ENCODE measurements around the gene HRK.

Gene HRK

GRCh38 chr12:116897476-116897875 is 16.2 kb upstream of the HRK start:
- DNase-seq (ENCODE audit: low read depth) = no peak

DNA sequence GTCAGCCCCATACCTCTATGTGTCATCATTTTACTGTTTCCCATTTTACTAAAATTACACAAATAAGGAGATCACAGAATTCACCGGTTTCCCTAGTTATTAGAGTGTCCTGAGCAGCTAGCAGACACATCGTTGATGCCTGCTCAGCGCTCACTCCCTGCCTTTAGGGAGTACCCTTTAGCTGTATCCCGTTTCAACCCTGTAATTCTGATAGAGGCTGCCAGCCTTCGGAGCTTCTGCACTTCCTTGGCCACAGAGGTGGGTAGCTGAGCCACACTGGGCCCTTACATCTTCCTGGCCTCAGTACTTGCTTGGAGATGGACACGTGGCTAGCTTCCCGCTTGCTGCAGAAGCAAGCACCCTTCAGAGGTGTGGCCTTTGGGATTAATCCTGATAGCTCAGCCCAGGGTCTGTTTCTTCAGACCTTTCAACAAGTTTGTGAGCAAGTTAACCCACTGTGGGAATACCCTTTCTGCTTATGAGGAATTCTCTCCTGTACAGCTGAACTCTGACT is 15.2 kb upstream of the HRK start:
- no peak for DNase-seq (ENCODE audit: low read depth)

- no peak for DNase-seq (ENCODE audit: low read depth)
Measured at GRCh38 chr12:116894913-116895312, 13.7 kb upstream of the HRK start.

DNA sequence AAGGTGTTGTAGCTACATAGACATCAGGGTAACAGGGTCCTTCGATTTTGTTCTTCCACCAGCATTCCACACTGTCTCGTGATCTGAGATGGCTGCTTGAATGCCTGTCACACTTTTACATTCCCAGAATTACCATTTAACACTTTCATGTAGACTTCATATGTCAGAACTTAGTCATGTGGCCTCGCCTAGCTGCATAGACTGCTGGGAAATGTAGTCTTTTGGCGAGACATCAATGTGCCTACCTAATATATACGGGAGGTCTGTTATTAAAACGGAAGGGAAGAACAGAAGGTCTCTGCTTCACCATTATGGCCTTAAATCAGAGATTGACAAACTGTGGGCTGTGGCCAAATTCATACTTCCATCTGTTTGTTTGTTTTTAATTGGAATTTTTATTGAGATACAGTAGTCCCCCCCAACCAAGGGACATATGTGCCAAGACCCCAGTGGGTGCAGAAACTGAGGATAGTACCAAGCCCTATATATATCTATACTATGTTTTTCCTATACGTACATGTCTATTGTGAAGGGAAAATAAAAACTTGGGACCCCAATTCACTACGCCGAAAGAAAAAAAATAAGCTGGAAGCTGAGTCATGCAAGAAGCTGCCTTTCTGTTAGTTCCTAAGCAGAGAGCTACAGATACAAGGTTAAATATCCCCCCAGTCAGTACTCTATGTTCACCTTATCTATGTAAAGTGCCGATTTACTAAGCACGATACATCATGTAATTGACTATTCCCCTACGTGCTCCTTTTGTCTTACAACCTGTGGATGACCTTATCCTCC is 11.3 kb upstream of the HRK start:
- no peak for DNase-seq (ENCODE audit: low read depth)

- DNase-seq (ENCODE audit: low read depth) = no peak
Measured at GRCh38 chr12:116891019-116891418, 9.8 kb upstream of the HRK start.

GRCh38 chr12:116890330-116890729 is 9.1 kb upstream of the HRK start:
- no peak for DNase-seq (ENCODE audit: low read depth)

- no peak for DNase-seq (ENCODE audit: low read depth)
Measured at GRCh38 chr12:116887897-116888296, 6.7 kb upstream of the HRK start.

- no peak for DNase-seq (ENCODE audit: low read depth)
Measured at GRCh38 chr12:116887244-116887643, 6.0 kb upstream of the HRK start.

- no peak for DNase-seq (ENCODE audit: low read depth)
Measured at GRCh38 chr12:116885491-116885890, 4.2 kb upstream of the HRK start.

DNA sequence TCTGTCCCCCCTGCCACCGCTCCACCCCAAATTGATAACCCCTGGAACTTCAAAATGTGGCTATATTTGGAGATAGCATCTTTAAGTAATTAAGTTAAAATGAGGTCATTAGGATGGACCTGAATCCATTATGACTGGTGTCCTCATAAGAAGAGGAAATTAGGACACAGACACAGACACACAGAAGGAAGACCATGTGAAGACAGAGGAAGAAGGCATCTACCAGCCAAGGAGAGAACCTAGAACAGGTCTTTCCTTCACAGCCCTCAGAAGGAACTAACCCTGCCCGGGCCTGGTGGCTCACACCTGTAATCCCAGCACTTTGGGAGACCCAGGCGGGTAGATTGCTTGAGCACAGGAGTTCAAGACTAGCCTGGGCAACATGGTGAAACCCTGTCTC is 3.6 kb upstream of the HRK start:
- no peak for DNase-seq (ENCODE audit: low read depth)

DNA sequence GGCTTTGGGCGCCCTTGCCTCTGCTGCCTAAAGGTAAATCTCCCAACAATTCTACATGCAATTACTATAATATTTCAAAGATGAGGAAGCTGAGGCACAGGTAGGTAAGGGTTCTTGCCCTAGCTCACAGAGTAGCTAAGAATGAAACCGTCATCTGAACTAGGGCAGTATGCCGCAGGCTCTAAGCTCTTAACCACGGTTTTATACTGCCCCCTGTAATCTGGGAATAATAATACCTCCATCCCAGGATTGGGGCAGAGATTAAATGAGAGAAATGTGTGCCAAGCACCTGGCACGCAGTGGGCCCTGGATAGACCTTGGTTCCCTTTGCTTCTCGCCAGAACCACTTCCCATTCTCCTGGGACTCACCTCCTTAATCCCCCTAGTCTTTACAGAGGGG is 1.5 kb upstream of the HRK start:
- no peak for DNase-seq (ENCODE audit: low read depth)

GRCh38 chr12:116881877-116882507 is 751 bp upstream of the HRK start:
- no peak for DNase-seq (ENCODE audit: low read depth)

DNA sequence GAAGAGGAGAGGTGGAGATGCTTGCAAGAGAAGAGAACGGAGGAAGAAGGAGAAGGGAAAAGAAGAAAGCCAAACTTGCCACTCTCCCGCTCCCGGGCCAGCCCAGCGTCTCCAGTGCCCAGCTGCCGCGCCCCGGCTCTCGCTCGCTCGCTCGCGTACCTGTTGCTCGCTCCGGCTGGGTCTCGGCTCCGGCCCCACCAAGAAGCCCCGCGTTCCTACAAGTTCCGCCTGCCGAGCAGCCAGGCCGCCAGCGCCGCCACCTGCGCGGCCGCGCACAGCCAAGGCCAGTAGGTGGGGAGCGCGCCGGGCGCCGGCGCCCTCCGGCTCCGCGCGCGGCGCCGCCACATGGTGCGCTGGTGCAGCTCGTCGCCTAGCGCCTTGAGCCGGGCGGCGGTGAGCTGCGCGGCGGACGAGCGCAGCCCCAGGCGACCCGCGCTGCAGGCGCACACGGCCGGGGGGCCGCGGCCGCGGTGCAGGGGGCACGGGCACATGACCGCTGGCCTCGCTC is 370 bp downstream of the HRK start:
- no peak for DNase-seq (ENCODE audit: low read depth)

GRCh38 chr12:116880213-116880816 is 926 bp downstream of the HRK start:
- no peak for DNase-seq (ENCODE audit: low read depth)

DNA sequence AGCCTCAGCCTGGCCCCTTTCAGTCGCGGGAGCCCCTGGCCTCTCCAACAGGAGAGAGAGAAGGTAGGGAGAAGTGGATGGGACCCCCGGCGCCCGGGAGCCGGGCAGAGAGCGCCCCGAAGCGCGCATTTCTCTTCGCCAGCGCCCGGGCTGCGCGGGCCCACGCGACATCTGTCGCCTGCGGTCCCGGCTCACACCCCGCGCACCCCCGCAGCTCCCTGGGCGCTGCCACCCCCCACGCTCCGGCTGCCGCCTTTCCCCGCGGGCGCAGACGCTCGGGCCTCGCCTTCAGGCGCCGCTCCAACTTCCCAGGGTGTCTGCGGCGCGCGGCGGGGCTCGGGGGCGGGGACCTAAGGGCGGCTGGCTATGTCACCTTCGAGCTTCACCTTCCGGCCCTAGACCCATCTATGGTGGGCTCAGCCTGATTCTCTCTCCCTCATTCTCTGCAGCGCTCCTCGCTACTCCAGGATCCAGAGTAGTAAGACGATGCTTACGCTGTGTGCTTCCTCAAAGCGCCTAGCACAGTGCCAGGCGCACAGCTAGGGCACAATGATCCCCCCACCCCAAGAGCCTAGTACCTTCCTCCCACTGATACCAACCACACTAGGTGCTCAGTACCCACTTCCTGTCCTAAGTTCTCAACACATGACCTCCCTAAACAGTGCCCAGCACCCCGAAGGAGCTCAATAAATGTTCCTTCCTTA is 1.6 kb downstream of the HRK start:
- no peak for DNase-seq (ENCODE audit: low read depth)

- no peak for DNase-seq (ENCODE audit: low read depth)
Measured at GRCh38 chr12:116878567-116879508, 2.4 kb downstream of the HRK start.

DNA sequence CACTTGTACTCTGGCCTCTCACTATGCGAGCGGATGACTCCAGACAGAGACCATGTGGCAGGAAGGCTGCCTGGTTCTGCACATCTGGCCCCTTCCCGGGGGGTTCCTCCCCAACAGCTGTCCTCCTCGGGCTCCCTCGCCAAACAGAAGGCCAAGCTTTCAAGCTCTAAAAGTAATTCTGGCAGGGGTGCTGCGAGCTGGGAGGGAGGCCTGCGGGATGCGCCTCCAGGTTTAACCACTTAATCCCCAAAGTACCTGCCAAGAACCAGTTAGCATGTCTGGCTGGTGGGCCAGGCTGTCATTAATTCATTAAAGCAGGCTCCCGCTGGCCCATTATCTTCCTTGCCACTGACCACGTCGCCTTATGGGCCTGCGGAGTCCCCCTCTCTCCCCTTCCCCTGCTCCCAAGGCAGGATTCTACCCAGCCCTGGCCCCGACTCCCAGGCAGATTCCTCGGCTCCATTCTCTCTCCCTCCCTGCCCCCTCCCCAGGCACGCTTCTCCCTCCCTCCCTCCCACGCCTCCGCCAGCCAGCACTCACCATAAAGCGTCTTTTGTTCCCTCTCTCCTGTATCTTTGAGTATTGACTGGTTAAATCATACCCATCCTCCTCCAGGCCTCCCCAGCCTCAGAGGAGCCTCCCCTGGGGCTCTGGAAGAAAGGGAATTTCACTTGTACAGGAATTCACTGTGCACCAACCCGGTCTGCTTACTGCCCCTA is 4.9 kb downstream of the HRK start:
- no peak for DNase-seq (ENCODE audit: low read depth)

DNA sequence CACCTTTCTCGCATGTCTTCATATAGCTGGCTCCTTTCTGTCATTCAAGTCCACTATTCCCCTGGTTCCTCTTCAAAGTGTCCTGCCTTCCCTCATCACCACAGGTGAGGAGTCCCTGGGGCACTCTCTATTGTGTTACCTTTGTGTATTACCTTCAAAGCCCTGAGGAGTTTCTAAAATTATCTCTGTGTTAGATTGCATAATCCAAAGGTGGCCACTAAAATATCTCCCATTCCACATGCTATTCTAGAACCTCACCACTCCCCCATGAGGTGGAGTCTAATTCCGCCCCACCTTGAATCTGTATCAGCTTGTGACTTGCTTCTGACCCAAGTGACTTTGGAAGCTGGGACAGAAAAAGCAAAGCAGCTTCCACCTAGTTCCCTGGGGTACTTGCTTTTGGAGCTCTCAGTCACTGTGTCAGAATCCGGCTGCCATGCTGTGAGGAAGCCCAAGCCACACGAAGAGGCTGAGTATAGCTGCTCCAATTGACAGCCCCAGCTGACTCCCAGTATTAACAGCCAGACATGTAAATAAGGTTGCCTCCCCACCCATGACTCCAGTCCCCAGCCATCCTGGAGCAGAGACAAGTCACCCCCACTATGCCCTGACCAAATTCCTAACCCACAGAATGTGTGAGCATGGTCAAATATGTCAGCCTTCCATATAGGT is 6.8 kb downstream of the HRK start:
- DNase-seq (ENCODE audit: low read depth) = no peak

DNA sequence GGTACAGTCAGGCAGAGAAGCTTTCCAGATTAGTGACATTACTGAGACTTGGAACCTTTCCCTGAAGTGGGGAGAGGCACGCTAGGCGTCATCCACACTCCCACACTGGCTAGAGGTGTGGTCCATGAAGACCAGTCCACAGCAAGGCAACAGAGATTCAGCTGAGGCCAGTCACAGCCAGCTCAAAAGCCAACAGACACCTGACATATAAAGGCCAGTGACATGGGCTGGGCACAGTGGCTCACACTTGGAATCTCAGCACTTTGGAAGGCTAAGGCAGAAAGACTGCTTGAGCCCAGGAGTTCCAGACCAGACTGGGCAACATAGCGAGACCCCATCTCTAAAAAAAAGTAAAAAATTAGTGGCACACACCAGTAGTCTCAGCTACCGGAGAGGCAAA is 10.9 kb downstream of the HRK start:
- DNase-seq (ENCODE audit: low read depth) = no peak

DNA sequence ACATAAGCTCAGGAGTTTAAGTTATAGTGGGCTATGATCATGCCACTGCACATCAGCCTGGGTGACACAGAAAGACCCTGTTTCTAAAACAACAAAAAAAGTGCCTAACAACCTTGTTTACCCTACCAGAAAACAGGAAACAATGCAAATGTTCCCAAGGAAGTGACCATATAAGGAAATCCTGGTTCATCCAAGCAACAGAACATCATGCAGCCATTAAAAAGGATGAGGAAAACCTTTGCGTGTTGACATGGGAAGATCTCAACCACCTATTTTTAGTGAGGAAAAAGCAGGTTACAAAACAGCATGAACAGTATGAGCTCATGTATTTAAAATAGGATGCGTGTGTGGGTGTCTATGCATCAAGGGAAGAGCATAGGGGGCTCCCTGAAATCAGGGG is 13.7 kb downstream of the HRK start:
- no peak for DNase-seq (ENCODE audit: low read depth)

Measured in GM04504 (cell line).